GM19240 (cell line): ENCODE measurements around the gene PDE6A.
"Not testable (repeated sequence)": the region's sequence is repeated elsewhere in the genome, so short reads cannot be mapped to it uniquely, and the experiment has no call there.

ENCODE experiments used
- DNase-seq: peaks from one replicate; pipeline ENCODE4 v3.0.0; 2011; ENCODE audit warnings: low spot score; ENCODE audit not compliant: insufficient read length

PDE6A gene

GRCh38 chr5:149895416-149896345 lies 48.9 kb downstream of the PDE6A start:
- no peak for DNase-seq

GRCh38 chr5:149894237-149894636 lies 50.4 kb downstream of the PDE6A start:
- DNase-seq = no peak

- no peak for DNase-seq
These were observed 51.1 kb downstream of the PDE6A start for GRCh38 chr5:149893403-149893931.

- DNase-seq = no peak
These were observed 52.0 kb downstream of the PDE6A start for GRCh38 chr5:149892594-149892993.

DNA sequence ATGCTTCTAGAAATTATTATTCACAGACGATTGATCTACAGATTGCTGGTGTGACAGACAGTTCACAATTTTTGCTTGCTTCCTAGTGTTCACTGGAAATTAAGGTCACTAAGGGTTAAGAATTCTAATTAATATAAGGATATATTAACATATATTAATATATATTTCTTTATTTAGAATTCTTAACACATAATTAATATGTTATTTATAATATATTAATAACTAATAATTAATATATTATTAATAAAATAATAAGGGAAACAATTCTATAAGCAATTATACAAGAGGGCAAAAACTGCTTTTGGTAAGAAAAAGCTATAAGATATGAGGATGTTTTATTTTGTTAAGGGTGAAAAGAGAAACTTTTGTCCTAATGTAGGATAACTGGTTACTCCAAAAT lies 56.3 kb downstream of the PDE6A start:
- no peak for DNase-seq

DNA sequence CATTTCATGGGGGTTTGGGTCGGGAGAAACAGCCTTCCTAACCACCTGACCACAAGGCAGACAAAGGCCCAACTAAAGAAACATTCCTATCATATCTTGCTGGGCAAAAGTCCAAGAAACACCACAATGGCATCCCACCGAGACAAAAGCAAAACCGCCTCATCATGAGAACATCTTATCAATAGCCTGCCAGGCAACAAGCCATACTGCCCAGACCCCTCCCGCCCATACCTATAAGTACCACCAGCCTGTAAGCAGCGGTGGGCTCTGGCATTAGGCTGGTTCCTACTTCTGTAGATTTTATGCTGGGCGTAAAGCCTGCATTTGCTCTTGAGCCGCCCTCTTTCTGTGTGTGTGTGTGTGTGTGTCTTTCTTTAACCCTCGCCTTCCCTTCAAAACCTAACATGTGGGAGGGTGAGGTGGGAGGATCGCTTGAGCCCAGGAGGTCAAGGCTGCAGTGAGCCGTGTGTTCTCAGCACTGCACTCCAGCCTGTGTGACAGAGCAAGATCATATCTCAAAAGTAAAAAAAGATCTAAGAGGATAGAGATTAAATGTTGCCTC lies 56.9 kb downstream of the PDE6A start:
- DNase-seq = no peak

- DNase-seq = no peak
These were observed 57.7 kb downstream of the PDE6A start for GRCh38 chr5:149886692-149887470.

DNA sequence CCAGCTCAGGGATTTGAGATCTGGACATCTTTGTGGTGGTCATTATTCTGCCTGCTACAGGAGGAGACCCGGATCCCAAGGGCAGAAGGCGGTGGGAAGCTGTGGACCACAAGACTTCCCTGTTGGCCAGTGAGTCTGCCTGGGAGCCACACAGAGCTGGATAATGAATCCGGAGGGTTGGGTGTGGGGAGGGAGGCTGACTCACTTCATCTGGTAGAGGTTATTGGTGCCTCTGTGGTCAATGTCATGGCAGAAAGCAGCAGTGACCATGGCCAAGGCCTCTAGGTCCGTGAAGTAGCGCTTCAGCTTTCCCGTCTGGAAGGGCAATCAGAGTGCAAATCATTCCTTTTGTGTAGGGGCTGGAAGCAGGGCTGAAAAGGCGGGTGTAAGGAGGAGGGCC lies 58.5 kb downstream of the PDE6A start:
- no peak for DNase-seq

GRCh38 chr5:149885513-149885912 lies 59.1 kb downstream of the PDE6A start:
- DNase-seq = no peak

GRCh38 chr5:149883550-149883949 lies 61.0 kb downstream of the PDE6A start:
- DNase-seq = no peak

DNA sequence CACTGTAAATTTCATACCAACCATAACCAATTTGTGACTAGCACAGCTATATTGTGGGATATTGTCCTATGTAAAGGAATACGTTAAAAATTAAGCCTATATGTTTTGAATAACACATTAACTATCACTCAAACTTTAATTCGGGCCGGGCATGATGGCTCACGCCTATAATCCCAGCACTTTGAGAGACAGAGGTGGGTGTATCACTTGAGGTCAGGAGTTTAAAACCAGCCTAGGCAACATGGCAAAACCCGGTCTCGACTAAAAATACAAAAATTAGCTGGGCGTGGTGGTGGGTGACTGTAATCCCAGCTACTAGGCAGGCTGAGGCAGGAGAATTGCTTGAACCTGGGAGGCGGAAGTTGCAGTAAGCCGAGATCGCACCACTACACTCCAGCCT lies 62.0 kb downstream of the PDE6A start:
- not testable (repeated sequence) for DNase-seq

GRCh38 chr5:149881874-149882273 lies 62.7 kb downstream of the PDE6A start:
- DNase-seq = no peak

- no peak for DNase-seq
These were observed 63.4 kb downstream of the PDE6A start for GRCh38 chr5:149881069-149881622.

DNA sequence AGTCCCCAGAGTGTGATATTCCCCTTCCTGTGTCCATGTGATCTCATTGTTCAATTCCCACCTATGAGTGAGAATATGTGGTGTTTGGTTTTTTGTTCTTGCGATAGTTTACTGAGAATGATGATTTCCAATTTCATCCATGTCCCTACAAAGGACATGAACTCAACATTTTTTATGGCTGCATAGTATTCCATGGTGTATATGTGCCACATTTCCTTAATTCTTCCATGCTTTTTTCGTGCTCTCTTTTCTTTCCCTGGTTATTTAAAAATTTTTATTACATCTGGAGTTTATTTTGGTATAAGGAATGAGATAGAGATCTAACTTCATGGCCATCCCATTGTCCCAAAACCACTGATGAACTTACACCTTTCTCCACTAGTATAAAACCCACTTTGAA lies 65.0 kb downstream of the PDE6A start:
- DNase-seq = not testable (repeated sequence)

- DNase-seq = no peak
These were observed 66.2 kb downstream of the PDE6A start for GRCh38 chr5:149878371-149878770.

- DNase-seq = no peak
These were observed 70.7 kb downstream of the PDE6A start for GRCh38 chr5:149873896-149874295.

- DNase-seq = no peak
These were observed 72.1 kb downstream of the PDE6A start for GRCh38 chr5:149872351-149873040.

DNA sequence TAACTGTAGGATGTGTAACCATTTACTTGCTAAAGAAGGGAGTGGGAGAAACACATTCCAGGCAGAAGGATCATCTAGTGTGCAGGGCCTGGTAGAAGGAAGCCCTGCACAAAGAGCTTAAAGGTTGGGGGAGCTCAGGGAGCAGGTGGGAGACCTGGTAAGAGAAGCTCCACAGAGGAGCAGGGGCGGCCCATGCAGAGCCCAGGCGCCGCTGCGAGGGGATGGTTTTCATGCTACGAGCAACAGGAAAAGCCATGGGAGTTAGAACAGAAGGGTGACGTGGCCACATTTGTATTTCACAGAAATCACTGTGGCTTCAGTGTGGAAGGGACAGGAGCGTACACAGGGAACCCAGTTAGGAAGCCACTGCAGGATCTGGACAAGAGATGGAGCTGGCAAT lies 73.1 kb downstream of the PDE6A start:
- DNase-seq = no peak

- no peak for DNase-seq
These were observed 73.9 kb downstream of the PDE6A start for GRCh38 chr5:149870697-149871096.

DNA sequence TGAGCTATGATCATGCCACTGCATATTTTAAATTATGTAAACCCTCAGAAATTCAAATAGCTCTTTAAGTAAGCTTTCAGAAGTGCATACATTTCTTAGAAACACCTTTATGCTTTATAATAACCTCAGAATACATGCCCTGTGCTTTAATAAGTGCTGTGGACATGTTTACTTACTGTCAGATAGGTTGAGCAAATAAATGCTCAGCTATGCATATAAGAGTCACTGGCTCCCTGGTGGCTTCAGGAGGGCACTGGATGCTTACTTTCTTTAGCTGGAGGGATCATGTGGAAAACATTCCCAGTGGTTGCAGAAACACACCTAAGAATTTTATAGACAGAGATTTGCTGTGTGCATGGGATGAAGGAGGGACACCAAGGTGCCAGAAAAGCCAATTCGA lies 74.4 kb downstream of the PDE6A start:
- no peak for DNase-seq

DNA sequence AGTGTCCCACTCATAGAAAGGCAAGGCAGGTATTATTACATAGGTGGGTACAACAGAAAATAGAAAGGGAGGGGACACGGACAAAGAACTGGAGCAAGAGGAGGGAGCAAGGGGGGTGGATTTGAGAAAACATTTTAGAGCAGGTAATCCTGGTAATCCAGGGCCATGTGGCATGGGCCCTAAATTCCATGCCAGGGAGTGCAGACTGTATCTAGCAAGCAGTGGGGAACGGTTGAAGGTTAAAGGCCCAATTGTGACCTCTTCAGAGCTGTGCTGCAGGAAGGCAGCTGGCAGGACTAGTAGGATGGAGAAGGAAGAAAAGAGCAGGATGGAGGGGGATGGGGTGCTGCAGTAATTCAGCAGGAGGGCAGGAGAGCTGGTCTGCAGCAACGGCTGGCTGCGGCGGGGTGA lies 75.2 kb downstream of the PDE6A start:
- no peak for DNase-seq
